Stomach (tissue), 4 donors: ENCODE results near the gene CEP20.

Source experiments
- POLR2A ChIP-seq, 4 donors: fragments of 450-650 bp; IDR thresholded peaks; one replicate each; pipeline ENCODE4 v1.6.1; 2016; ENCODE audit warnings: antibody characterized with exemption in 4 of 4, control low read depth in 2 of 4, mild to moderate bottlenecking in 1 of 4, moderate library complexity in 1 of 4
- TF ChIP-seq, protein P1 (sequence below), 7 experiments: fragments of 450-650 bp in 4 of 7; fragments of 200-600 bp in 3 of 7; sonication (generic) in 3 of 7; IDR thresholded peaks; one replicate each; pipeline ENCODE4 v1.5.1; 2016 to 2019; ENCODE audit warnings: antibody characterized with exemption in 7 of 7, control low read depth in 2 of 7, mild to moderate bottlenecking in 1 of 7

- TF ChIP-seq, protein P1, sequence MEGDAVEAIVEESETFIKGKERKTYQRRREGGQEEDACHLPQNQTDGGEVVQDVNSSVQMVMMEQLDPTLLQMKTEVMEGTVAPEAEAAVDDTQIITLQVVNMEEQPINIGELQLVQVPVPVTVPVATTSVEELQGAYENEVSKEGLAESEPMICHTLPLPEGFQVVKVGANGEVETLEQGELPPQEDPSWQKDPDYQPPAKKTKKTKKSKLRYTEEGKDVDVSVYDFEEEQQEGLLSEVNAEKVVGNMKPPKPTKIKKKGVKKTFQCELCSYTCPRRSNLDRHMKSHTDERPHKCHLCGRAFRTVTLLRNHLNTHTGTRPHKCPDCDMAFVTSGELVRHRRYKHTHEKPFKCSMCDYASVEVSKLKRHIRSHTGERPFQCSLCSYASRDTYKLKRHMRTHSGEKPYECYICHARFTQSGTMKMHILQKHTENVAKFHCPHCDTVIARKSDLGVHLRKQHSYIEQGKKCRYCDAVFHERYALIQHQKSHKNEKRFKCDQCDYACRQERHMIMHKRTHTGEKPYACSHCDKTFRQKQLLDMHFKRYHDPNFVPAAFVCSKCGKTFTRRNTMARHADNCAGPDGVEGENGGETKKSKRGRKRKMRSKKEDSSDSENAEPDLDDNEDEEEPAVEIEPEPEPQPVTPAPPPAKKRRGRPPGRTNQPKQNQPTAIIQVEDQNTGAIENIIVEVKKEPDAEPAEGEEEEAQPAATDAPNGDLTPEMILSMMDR (IDR thresholded peaks at IDR 0.05) = no peak
- TF ChIP-seq POLR2A (IDR thresholded peaks at IDR 0.05) = no peak
These were observed 2.3 kb downstream of the CEP20 start for GRCh38 chr16:15886078-15886477.
